Suprapubic skin (tissue), 3 donors: ENCODE results near the gene ACTR1A.

Experiments
- CTCF ChIP-seq, 2 donors: fragments of 200-600 bp in 1 of 2; fragments of 450-650 bp in 1 of 2; sonication (generic) in 1 of 2; IDR thresholded peaks; one replicate each; pipeline ENCODE4 v1.5.1; 2016 to 2019; ENCODE audit warnings: antibody characterized with exemption in 2 of 2, mild to moderate bottlenecking in 1 of 2, moderate library complexity in 1 of 2
- POLR2A ChIP-seq, 2 donors: fragments of 450-650 bp; IDR thresholded peaks; one replicate each; pipeline ENCODE4 v1.6.1; 2017; ENCODE audit warnings: antibody characterized with exemption in 2 of 2, mild to moderate bottlenecking in 2 of 2, moderate library complexity in 2 of 2

- TF ChIP-seq CTCF (IDR thresholded peaks at IDR 0.05) (no peak), POLR2A (IDR thresholded peaks at IDR 0.05) (no peak)
Measured at GRCh38 chr10:102537367-102537766, 34.9 kb upstream of the ACTR1A start.
